Activated CD4-positive, alpha-beta T cell treated with anti-CD3 and anti-CD28 coated beads, Interleukin-2, amount 10 ng/mL, durations not matched to agents 24 days and 14 days (primary cell): ENCODE measurements around the gene ARL8B. TPM values are rescaled to one million over a fixed set of nuclear protein-coding genes. Genes with fewer than 3 reads are reported as not detected.

Source experiments
- DNase-seq: peaks from one replicate; pipeline ENCODE4 v3.0.0; 2022
- H3K27ac Mint-ChIP-seq: one replicate; pipeline ENCODE4 v1.8.0; 2022; ENCODE audit warnings: mild to moderate bottlenecking, mixed read lengths
- H3K27me3 Mint-ChIP-seq: one replicate; pipeline ENCODE4 v1.8.0; 2022; ENCODE audit warnings: mixed read lengths
- H3K36me3 Mint-ChIP-seq: one replicate; pipeline ENCODE4 v1.8.0; 2022; ENCODE audit warnings: low read depth, mild to moderate bottlenecking, mixed read lengths
- H3K4me1 Mint-ChIP-seq: one replicate; pipeline ENCODE4 v1.8.0; 2021; ENCODE audit warnings: mixed read lengths
- H3K4me3 Mint-ChIP-seq: one replicate; pipeline ENCODE4 v1.8.0; 2022; ENCODE audit warnings: mild to moderate bottlenecking, moderate library complexity, mixed read lengths
- H3K9me3 Mint-ChIP-seq: one replicate; pipeline ENCODE4 v1.8.0; 2021; ENCODE audit warnings: mixed read lengths
- intact Hi-C: fragments of 100-400 bp; cut with micrococcal nuclease; formaldehyde crosslinking; loops from one replicate; pipeline ENCODE4 v1.15.1; 2023
- total RNA-seq: library from RNA; stranded (reverse); gene quantifications from 2 replicates; pipeline ENCODE4 v1.2.3, GENCODE V29; 2022

Gene ARL8B
- total RNA-seq, 1 donor from 2014 or later, result 50.4 TPM

- Mint-ChIP-seq H3K4me1 (peaks cover 50% of the 10 kb centered on the region), H3K36me3 (peaks cover 79% of the 10 kb centered on the region), H3K9me3 (no peaks in the 10 kb centered on the region), H3K4me3 (no peak overlapping the region), H3K27ac (peak overlapping the region; percentile 32), H3K27me3 (no peaks in the 10 kb centered on the region)
- intact Hi-C loops, result no loop called here
- no peak for DNase-seq
Measured at GRCh38 chr3:5201536-5201935, 79.4 kb downstream of the ARL8B start.

GRCh38 chr3:5202222-5202621 lies 80.1 kb downstream of the ARL8B start:
- intact Hi-C loops, result no loop called here
- peaks cover 78% of the 10 kb centered on the region for H3K36me3 Mint-ChIP-seq
- no peaks in the 10 kb centered on the region for H3K27me3 Mint-ChIP-seq
- H3K4me1 Mint-ChIP-seq, result peaks cover 43% of the 10 kb centered on the region
- H3K4me3 Mint-ChIP-seq, result no peak overlapping the region
- H3K27ac Mint-ChIP-seq, result peak overlapping the region; percentile 32
- no peak for DNase-seq
- H3K9me3 Mint-ChIP-seq, result no peaks in the 10 kb centered on the region

DNA sequence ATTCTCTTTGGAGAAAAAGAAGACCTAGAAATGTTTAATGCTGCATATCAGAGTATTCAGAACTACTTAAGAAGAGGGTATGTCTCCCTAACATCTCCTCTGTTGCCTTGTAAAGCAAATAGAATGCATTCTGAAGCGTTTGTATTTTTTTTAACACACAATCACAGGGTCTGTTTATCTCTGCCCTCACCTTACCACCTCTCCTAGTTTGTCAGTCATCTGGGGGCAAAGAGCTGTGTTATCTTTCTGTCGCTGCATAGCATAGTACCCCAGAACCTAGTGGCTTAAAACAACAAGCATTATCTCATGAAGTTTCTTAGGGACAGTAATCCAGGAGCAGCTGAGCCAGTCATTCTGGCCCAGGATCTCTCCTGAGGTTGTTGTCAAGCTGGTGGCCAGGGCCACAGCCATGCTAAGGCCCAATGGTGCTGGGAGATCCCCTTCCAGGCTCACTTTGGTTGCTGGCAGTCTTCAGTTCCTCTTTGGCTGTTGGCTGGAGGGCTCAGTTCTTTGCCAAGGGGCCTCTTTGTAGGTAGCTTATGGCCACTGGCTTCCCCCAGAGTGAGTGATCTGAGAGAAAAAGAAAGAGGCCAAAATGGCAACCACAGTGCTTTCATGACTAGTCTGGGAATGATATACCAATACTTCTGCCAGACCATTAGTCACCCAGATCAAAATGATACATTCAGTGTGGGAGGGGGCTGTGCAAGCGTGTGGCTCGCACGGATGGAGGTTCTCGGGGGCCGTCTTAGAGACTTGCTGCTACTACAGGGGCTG lies 83.3 kb downstream of the ARL8B start:
- H3K4me3 Mint-ChIP-seq, result no peak overlapping the region
- H3K4me1 Mint-ChIP-seq, result peaks cover 16% of the 10 kb centered on the region
- no peaks in the 10 kb centered on the region for H3K27me3 Mint-ChIP-seq
- H3K9me3 Mint-ChIP-seq, result no peaks in the 10 kb centered on the region
- H3K36me3 Mint-ChIP-seq, result peaks cover 82% of the 10 kb centered on the region
- H3K27ac Mint-ChIP-seq, result peak overlapping the region; percentile 70
- intact Hi-C loops, result no loop called here
- DNase-seq, result no peak

DNA sequence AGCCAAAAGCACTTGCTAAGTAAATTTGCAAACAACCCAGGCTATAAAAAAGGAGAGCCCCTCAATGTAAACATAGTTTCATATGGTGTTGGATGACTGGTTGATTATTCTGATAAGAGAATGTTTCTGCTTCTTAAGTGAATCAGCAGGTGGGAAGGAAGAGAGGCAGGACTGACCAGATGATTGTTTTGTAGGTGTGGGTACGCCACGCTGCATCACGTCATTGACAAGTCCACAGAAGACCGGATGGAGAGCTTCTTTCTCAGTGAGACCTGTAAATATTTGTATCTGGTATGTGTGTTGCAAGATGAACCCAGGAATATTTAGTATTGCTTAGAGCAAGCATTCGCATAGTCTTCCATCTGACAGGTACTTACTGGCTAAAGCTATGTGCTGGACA lies 88.8 kb downstream of the ARL8B start:
- peaks cover 88% of the 10 kb centered on the region for H3K36me3 Mint-ChIP-seq
- intact Hi-C loops, result no loop called here
- H3K4me3 Mint-ChIP-seq, result no peak overlapping the region
- H3K9me3 Mint-ChIP-seq, result no peaks in the 10 kb centered on the region
- peaks cover 16% of the 10 kb centered on the region for H3K4me1 Mint-ChIP-seq
- H3K27me3 Mint-ChIP-seq, result no peaks in the 10 kb centered on the region
- DNase-seq, result no peak
- no peak overlapping the region for H3K27ac Mint-ChIP-seq

DNA sequence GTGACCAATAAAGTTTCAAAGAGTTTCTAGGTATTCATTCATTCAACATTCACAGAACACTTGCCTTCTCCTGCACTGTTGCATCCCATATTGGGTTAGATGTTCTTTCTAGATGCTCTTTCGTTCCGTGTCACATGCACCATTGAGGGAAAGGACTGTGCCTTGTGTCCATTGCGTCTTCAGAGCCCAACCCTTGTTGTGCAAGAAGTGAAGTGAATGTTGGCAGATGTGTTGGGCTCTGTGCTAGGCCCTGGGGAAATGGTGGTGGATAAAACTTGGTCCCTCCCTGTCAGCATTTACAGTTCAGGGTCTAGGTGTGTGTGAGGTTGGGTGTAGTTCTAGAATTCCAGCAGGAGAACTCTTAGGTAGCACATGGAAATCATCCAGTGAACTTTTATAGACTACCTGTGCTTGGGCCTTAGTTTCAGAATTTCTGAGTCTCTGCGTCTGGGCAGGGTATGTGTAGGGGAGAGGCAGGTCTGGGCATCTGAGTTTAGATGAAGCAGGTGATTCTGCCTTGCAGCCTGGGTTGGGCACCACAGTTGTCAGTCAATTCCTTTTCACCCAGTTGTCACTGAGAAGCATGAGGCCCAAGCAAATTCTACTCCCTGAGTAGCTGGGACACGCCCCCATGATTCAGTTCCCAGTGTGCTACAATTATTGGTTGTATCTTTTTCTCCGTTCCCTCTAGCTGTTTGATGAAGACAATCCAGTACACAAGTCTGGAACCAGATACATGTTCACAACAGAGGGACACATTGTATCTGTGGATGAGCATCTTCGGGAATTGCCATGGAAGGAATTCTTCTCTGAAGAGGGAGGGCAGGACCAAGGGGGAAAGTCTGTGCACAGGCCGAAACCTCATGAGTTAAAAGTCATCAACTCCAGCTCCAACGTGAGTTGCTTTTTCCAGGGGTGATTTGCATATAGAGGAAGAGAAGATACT lies 90.8 kb downstream of the ARL8B start:
- Mint-ChIP-seq H3K27ac (peak overlapping the region; percentile 51), H3K27me3 (no peaks in the 10 kb centered on the region), H3K4me1 (peaks cover 17% of the 10 kb centered on the region), H3K4me3 (no peak overlapping the region), H3K36me3 (peaks cover 86% of the 10 kb centered on the region), H3K9me3 (no peaks in the 10 kb centered on the region)
- intact Hi-C loops, result no loop called here
- no peak for DNase-seq

DNA sequence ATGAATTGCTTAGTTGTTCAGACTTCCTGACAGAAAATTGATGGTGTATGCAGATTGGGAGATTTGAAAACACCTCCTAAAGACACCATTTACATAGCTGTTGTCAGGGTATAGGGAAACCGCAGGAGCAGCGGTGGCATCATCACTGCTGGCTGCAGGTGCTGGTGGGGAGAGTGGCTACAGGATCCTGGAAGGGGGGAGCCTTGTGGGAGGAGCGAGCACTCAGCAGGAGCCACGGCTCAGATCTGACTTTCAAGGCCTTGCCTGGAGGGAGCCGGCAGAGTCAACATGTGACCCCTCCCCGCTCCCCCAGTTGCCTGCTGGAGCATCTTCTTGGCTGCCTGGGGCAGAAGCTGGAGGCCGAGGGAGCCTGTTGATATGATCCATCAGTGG lies 91.5 kb downstream of the ARL8B start:
- intact Hi-C loops, result no loop called here
- peaks cover 86% of the 10 kb centered on the region for H3K36me3 Mint-ChIP-seq
- peak overlapping the region; percentile 51 for H3K27ac Mint-ChIP-seq
- no peaks in the 10 kb centered on the region for H3K9me3 Mint-ChIP-seq
- peaks cover 17% of the 10 kb centered on the region for H3K4me1 Mint-ChIP-seq
- no peaks in the 10 kb centered on the region for H3K27me3 Mint-ChIP-seq
- H3K4me3 Mint-ChIP-seq, result no peak overlapping the region
- DNase-seq, result no peak

DNA sequence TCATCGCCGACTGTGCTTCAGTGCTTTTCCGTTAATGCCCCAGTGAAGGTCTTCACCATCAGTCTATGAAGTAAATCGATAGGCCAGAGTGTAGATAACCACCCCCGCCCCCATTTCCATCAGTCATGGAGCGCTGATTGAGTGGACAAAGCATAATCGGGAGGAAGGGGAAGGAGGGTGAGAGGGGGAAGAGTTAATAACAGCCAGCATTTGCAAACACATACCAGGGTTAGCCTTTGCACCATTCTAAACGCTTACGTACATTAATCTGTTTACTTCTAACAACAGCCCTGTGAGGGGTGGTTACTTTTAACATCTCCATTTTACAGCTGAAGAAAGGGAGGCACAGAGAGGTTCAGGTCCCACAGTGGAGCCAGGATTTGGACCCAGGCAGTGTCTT lies 92.3 kb downstream of the ARL8B start:
- Mint-ChIP-seq H3K4me3 (no peak overlapping the region), H3K27me3 (no peaks in the 10 kb centered on the region), H3K27ac (peak overlapping the region; percentile 16), H3K9me3 (no peaks in the 10 kb centered on the region), H3K4me1 (peaks cover 16% of the 10 kb centered on the region), H3K36me3 (peaks cover 82% of the 10 kb centered on the region)
- intact Hi-C loops, result no loop called here
- no peak for DNase-seq

- Mint-ChIP-seq H3K27me3 (no peaks in the 10 kb centered on the region), H3K27ac (peak overlapping the region; percentile 57), H3K36me3 (peaks cover 57% of the 10 kb centered on the region), H3K4me1 (peaks cover 15% of the 10 kb centered on the region), H3K4me3 (no peak overlapping the region), H3K9me3 (no peaks in the 10 kb centered on the region)
- intact Hi-C loops, result no loop called here
- no peak for DNase-seq
Measured at GRCh38 chr3:5217824-5218595, 95.9 kb downstream of the ARL8B start.

GRCh38 chr3:5218815-5219214 lies 96.7 kb downstream of the ARL8B start:
- no peaks in the 10 kb centered on the region for H3K9me3 Mint-ChIP-seq
- H3K4me1 Mint-ChIP-seq, result peaks cover 11% of the 10 kb centered on the region
- no peak for DNase-seq
- no peaks in the 10 kb centered on the region for H3K27me3 Mint-ChIP-seq
- peaks cover 49% of the 10 kb centered on the region for H3K36me3 Mint-ChIP-seq
- H3K4me3 Mint-ChIP-seq, result no peak overlapping the region
- intact Hi-C loops, result no loop called here
- no peak overlapping the region for H3K27ac Mint-ChIP-seq

- DNase-seq, result no peak
- Mint-ChIP-seq H3K9me3 (no peaks in the 10 kb centered on the region), H3K4me1 (peaks cover 11% of the 10 kb centered on the region), H3K27ac (no peak overlapping the region), H3K4me3 (no peak overlapping the region), H3K36me3 (peaks cover 45% of the 10 kb centered on the region), H3K27me3 (no peaks in the 10 kb centered on the region)
- intact Hi-C loops, result no loop called here
Measured at GRCh38 chr3:5219216-5219615, 97.1 kb downstream of the ARL8B start.

DNA sequence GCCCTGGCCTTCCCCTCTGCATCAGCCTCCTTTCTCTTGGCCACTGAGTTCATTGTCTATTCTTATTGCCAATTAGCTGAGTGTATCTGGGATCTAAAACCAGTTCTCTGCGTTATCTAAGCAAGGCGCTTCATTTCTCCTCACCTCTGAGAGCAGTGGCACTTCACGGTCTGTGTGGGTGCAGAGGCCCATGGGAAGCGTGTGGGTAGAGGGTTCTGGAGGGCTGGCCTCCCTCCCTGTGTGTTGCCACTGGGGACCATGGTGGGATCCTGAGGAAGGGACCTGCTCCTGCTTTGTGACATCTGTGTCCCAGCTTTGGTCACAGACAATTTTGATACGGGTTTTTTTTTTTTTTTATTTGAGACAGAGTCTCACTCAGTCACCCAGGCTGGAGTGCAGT lies 98.1 kb downstream of the ARL8B start:
- Mint-ChIP-seq H3K36me3 (peaks cover 37% of the 10 kb centered on the region), H3K27ac (no peak overlapping the region), H3K9me3 (no peaks in the 10 kb centered on the region), H3K27me3 (no peaks in the 10 kb centered on the region), H3K4me1 (peaks cover 7% of the 10 kb centered on the region), H3K4me3 (no peak overlapping the region)
- intact Hi-C loops, result no loop called here
- DNase-seq, result no peak

GRCh38 chr3:5220667-5221431 lies 98.8 kb downstream of the ARL8B start:
- Mint-ChIP-seq H3K4me3 (no peak overlapping the region), H3K4me1 (peaks cover 7% of the 10 kb centered on the region), H3K27ac (no peak overlapping the region), H3K9me3 (no peaks in the 10 kb centered on the region), H3K27me3 (no peaks in the 10 kb centered on the region), H3K36me3 (peaks cover 31% of the 10 kb centered on the region)
- intact Hi-C loops, result no loop called here
- DNase-seq, result no peak

DNA sequence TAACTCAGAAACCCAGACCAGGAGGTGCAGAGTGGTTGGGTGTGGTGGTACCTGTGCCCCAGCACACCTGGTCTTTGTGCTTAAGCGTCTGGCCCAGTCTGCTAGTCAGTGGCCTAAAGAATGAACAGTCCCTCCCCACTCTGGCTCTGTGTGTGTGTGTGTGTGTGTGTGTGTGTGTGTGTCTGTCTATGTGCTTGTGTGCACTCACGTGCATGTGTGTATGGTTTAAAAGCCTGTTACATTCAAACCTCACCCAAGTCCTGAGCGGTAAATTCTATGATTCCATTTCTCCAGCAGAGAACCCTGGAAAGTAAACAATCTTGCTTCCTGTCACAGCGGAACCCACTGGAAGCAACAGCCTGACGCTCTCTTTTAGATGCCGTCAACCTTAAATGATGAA lies 99.6 kb downstream of the ARL8B start:
- H3K4me1 Mint-ChIP-seq, result peaks cover 6% of the 10 kb centered on the region
- no peak overlapping the region for H3K4me3 Mint-ChIP-seq
- intact Hi-C loops, result no loop called here
- H3K9me3 Mint-ChIP-seq, result no peaks in the 10 kb centered on the region
- no peak overlapping the region for H3K27ac Mint-ChIP-seq
- no peaks in the 10 kb centered on the region for H3K27me3 Mint-ChIP-seq
- peaks cover 27% of the 10 kb centered on the region for H3K36me3 Mint-ChIP-seq
- DNase-seq, result no peak
